GM10248 (cell line): Measurements from ENCODE around the gene PRDM16.

Experiments
- CTCF ChIA-PET: fragments of 300-600 bp; sonication (Branson Sonifier 250); formaldehyde crosslinking; extraction: SDS; loops from one replicate; lab custom pipeline; 2021; ENCODE audit warnings: antibody characterized with exemption; lab: Yijun Ruan, JAX
- POLR2A ChIA-PET: fragments of 350-650 bp; sonication (Branson Sonifier 250); formaldehyde crosslinking; extraction: SDS; loops from one replicate; lab custom pipeline; 2020; ENCODE audit warnings: antibody characterized with exemption; lab: Yijun Ruan, JAX
- DNase-seq: peaks from one replicate; pipeline ENCODE4 v3.0.0; 2012; ENCODE audit errors: extremely low spot score
- CTCF ChIP-seq: IDR thresholded peaks from 2 replicates; pipeline ENCODE4 v1.5.1; 2012; ENCODE audit warnings: mild to moderate bottlenecking, low read depth; ENCODE audit errors: extremely low read depth, missing control alignments, control extremely low read depth

The PRDM16 gene

GRCh38 chr1:3230553-3230952 lies 161.6 kb downstream of the PRDM16 start:
- no peak for DNase-seq
- TF ChIP-seq CTCF = no peak
- CTCF ChIA-PET = no interaction called here
- POLR2A ChIA-PET = no interaction called here

- DNase-seq = no peak
- ChIA-PET CTCF (interaction anchor here (1.0 kb wide), 1 partner anchor 32 kb away, joined by 3 read pairs; no protein-coding TSS in a partner anchor), POLR2A (no interaction called here)
- TF ChIP-seq CTCF = no peak
Measured at GRCh38 chr1:3231245-3231644, 162.2 kb downstream of the PRDM16 start.

- CTCF ChIA-PET = interaction anchor here (1.0 kb wide), 1 partner anchor 32 kb away, joined by 3 read pairs; no protein-coding TSS in a partner anchor
- POLR2A ChIA-PET = no interaction called here
- no peak for TF ChIP-seq CTCF
- no peak for DNase-seq
Measured at GRCh38 chr1:3231826-3232225, 162.8 kb downstream of the PRDM16 start.

GRCh38 chr1:3233031-3233430 lies 164.0 kb downstream of the PRDM16 start:
- ChIA-PET CTCF (no interaction called here), POLR2A (no interaction called here)
- TF ChIP-seq CTCF = no peak
- DNase-seq = no peak

- POLR2A ChIA-PET = no interaction called here
- no peak for TF ChIP-seq CTCF
- no peak for DNase-seq
- CTCF ChIA-PET = no interaction called here
Measured at GRCh38 chr1:3233551-3233950, 164.5 kb downstream of the PRDM16 start.

- ChIA-PET CTCF (no interaction called here), POLR2A (no interaction called here)
- DNase-seq = no peak
- TF ChIP-seq CTCF = no peak
Measured at GRCh38 chr1:3234281-3234680, 165.3 kb downstream of the PRDM16 start.

- no peak for DNase-seq
- POLR2A ChIA-PET = no interaction called here
- CTCF ChIA-PET = no interaction called here
- no peak for TF ChIP-seq CTCF
Measured at GRCh38 chr1:3234956-3235355, 166.0 kb downstream of the PRDM16 start.
